ENCODE results near the gene CCDC169.
"Not testable (repeated sequence)": the region's sequence is repeated elsewhere in the genome, so short reads cannot be mapped to it uniquely, and the experiment has no call there.

DNA sequence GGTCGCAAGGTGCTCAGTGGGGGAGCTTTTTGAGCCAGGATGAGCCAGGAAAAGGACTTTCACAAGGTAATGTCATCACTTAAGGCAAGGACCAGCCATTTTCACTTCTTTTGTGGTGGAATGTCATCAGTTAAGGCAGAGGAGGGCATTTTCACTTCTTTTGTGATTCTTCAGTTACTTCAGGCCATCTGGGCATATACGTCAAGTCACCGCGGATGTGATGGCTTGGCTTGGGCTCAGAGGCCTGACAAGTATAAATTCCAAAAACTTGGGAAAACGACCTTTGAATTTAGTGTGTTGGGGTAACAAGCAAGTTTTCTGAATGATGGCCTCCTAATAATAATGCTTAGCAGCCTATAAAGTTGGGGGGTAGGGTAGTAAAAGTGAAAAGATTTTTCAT, 27.3 kb upstream of the CCDC169 start:
- not testable (repeated sequence) for TF ChIP-seq POLR2A (IDR thresholded peaks at IDR 0.05)
- TF ChIP-seq, protein P1, sequence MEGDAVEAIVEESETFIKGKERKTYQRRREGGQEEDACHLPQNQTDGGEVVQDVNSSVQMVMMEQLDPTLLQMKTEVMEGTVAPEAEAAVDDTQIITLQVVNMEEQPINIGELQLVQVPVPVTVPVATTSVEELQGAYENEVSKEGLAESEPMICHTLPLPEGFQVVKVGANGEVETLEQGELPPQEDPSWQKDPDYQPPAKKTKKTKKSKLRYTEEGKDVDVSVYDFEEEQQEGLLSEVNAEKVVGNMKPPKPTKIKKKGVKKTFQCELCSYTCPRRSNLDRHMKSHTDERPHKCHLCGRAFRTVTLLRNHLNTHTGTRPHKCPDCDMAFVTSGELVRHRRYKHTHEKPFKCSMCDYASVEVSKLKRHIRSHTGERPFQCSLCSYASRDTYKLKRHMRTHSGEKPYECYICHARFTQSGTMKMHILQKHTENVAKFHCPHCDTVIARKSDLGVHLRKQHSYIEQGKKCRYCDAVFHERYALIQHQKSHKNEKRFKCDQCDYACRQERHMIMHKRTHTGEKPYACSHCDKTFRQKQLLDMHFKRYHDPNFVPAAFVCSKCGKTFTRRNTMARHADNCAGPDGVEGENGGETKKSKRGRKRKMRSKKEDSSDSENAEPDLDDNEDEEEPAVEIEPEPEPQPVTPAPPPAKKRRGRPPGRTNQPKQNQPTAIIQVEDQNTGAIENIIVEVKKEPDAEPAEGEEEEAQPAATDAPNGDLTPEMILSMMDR (IDR thresholded peaks at IDR 0.05), result not testable (repeated sequence)
